ENCODE measurements around the gene NPBWR2. TPM values are rescaled to one million over a fixed set of nuclear protein-coding genes. Genes with fewer than 3 reads are reported as not detected.

The NPBWR2 gene
- total and polyA plus RNA-seq, 9 of the 15 experiments (the other 6 are each of a cell fraction or from before 2014, with no cell fraction given): not detected

DNA sequence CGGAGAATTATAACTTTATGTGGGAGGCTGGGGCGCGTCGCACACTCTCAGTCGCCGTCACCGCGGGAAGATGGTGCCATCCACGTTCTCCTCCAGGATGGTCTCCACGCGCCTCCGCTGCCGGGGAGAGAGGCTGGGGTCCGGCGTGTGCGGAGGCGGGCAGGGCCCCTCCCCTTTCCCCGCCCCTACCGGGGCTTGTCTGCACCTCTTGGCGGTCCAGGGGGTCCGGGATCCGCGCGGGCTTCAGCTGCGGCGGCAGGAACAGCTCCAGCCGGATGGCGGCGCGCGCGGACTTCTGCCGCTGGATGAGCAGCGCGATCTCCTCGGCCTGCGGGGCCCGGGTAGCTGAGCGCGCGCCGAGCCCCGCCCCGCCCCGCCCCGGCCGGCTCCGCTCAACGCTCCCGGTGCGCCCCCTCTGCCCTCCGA is 24.0 kb downstream of the NPBWR2 start (continued):
- TF ChIP-seq, protein P1, sequence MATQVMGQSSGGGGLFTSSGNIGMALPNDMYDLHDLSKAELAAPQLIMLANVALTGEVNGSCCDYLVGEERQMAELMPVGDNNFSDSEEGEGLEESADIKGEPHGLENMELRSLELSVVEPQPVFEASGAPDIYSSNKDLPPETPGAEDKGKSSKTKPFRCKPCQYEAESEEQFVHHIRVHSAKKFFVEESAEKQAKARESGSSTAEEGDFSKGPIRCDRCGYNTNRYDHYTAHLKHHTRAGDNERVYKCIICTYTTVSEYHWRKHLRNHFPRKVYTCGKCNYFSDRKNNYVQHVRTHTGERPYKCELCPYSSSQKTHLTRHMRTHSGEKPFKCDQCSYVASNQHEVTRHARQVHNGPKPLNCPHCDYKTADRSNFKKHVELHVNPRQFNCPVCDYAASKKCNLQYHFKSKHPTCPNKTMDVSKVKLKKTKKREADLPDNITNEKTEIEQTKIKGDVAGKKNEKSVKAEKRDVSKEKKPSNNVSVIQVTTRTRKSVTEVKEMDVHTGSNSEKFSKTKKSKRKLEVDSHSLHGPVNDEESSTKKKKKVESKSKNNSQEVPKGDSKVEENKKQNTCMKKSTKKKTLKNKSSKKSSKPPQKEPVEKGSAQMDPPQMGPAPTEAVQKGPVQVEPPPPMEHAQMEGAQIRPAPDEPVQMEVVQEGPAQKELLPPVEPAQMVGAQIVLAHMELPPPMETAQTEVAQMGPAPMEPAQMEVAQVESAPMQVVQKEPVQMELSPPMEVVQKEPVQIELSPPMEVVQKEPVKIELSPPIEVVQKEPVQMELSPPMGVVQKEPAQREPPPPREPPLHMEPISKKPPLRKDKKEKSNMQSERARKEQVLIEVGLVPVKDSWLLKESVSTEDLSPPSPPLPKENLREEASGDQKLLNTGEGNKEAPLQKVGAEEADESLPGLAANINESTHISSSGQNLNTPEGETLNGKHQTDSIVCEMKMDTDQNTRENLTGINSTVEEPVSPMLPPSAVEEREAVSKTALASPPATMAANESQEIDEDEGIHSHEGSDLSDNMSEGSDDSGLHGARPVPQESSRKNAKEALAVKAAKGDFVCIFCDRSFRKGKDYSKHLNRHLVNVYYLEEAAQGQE (IDR thresholded peaks at IDR 0.05; ENCODE audit: borderline replicate concordance): peak; percentile 55
- TF ChIP-seq, protein P1 (CRISPR knock-in tag; IDR thresholded peaks at IDR 0.05; ENCODE audit: low read depth): no peak
- TF ChIP-seq FOXK2 (conservative IDR thresholded peaks at IDR 0.05 in 1 of 2, IDR thresholded peaks at IDR 0.05 in 1 of 2; ENCODE audit: low read depth in 2 of 2): no peak
- no peak for TF ChIP-seq RBM22 (IDR thresholded peaks at IDR 0.05; ENCODE audit: low read depth, low read length, poor library complexity, severe bottlenecking)
- TF ChIP-seq, protein P2, sequence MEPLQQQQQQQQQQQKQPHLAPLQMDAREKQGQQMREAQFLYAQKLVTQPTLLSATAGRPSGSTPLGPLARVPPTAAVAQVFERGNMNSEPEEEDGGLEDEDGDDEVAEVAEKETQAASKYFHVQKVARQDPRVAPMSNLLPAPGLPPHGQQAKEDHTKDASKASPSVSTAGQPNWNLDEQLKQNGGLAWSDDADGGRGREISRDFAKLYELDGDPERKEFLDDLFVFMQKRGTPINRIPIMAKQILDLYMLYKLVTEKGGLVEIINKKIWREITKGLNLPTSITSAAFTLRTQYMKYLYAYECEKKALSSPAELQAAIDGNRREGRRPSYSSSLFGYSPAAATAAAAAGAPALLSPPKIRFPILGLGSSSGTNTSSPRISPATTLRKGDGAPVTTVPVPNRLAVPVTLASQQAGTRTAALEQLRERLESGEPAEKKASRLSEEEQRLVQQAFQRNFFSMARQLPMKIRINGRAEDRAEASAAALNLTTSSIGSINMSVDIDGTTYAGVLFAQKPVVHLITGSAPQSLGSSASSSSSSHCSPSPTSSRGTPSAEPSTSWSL (CRISPR knock-in tag; IDR thresholded peaks at IDR 0.05; ENCODE audit: borderline replicate concordance): no peak
- no peak for TF ChIP-seq TRIM28 (IDR thresholded peaks at IDR 0.05)
- TF ChIP-seq CREM (IDR thresholded peaks at IDR 0.05; ENCODE audit: low read depth): peak; percentile 46; the same call in 1 of the 2 replicates
- TF ChIP-seq SAP30 (IDR thresholded peaks at IDR 0.05; ENCODE audit: borderline replicate concordance, insufficient read depth, low read depth, low read length, poor library complexity, severe bottlenecking): no peak
- TF ChIP-seq ZNF124 (CRISPR knock-in tag; IDR thresholded peaks at IDR 0.05): no peak
- peak; percentile 43 for TF ChIP-seq NFIC (IDR thresholded peaks at IDR 0.05)
- no peak for TF ChIP-seq SIX5 (IDR thresholded peaks at IDR 0.05; ENCODE audit: borderline replicate concordance in 1 of 2, insufficient read depth in 1 of 2, low read depth in 1 of 2, low read length in 2 of 2)
- peak; percentile 66 for TF ChIP-seq CXXC5 (CRISPR knock-in tag; IDR thresholded peaks at IDR 0.05)
- TF ChIP-seq RHOXF2B (CRISPR knock-in tag; conservative IDR thresholded peaks at IDR 0.05): 0 out of 2 replicates have a peak, but pooled peaks have one; percentile 31
- TF ChIP-seq ZNF174 (CRISPR knock-in tag; IDR thresholded peaks at IDR 0.05): no peak
- no peak for TF ChIP-seq ZNF224 (CRISPR knock-in tag; IDR thresholded peaks at IDR 0.05)
- TF ChIP-seq FOXM1 (IDR thresholded peaks at IDR 0.05; ENCODE audit: low read depth): no peak
- no peak for TF ChIP-seq FOXM1 (CRISPR knock-in tag; IDR thresholded peaks at IDR 0.05; ENCODE audit: low read depth)
- TF ChIP-seq RBFOX2 (IDR thresholded peaks at IDR 0.05; ENCODE audit: low read depth, low read length): 0 out of 2 replicates have a peak, but pooled peaks have one; percentile 22
- 0 out of 2 replicates have a peak, but pooled peaks have one; percentile 23 for TF ChIP-seq MTA3 (IDR thresholded peaks at IDR 0.05; ENCODE audit: borderline replicate concordance)
- TF ChIP-seq MEF2A (IDR thresholded peaks at IDR 0.05; ENCODE audit: control insufficient read depth, low read depth, low read length): no peak
